GM21529 (cell line): ENCODE results near the gene DDAH1.
"Not testable (repeated sequence)": the region's sequence is repeated elsewhere in the genome, so short reads cannot be mapped to it uniquely, and the experiment has no call there.

Experiments used
- ATAC-seq: cut with Tn5 transposase; IDR thresholded peaks from one replicate; pipeline ENCODE4 v1.9.1; 2021; ENCODE audit not compliant: unreplicated experiment

Gene DDAH1

GRCh38 chr1:85471558-85471957, 6.6 kb upstream of the DDAH1 start:
- no peak for ATAC-seq

- not testable (repeated sequence) for ATAC-seq
Observed at GRCh38 chr1:85470130-85470529, 5.2 kb upstream of the DDAH1 start.

GRCh38 chr1:85467929-85468540, 3.1 kb upstream of the DDAH1 start:
- no peak for ATAC-seq

- ATAC-seq, result no peak
Observed at GRCh38 chr1:85467036-85467435, 2.1 kb upstream of the DDAH1 start.

- no peak for ATAC-seq
Observed at GRCh38 chr1:85465786-85466134, 801 bp upstream of the DDAH1 start.

- ATAC-seq, result peak; percentile 55
Observed at GRCh38 chr1:85464497-85465098, 361 bp downstream of the DDAH1 start.

GRCh38 chr1:85463731-85464496, 1.0 kb downstream of the DDAH1 start:
- no peak for ATAC-seq

- ATAC-seq, result no peak
Observed at GRCh38 chr1:85462931-85463649, 1.9 kb downstream of the DDAH1 start.

- ATAC-seq, result no peak
Observed at GRCh38 chr1:85461216-85461918, 3.6 kb downstream of the DDAH1 start.

GRCh38 chr1:85460555-85461088, 4.3 kb downstream of the DDAH1 start:
- no peak for ATAC-seq

GRCh38 chr1:85459290-85459689, 5.7 kb downstream of the DDAH1 start:
- ATAC-seq, result no peak

GRCh38 chr1:85454214-85454613, 10.7 kb downstream of the DDAH1 start:
- no peak for ATAC-seq

GRCh38 chr1:85453640-85454194, 11.2 kb downstream of the DDAH1 start:
- no peak for ATAC-seq

- no peak for ATAC-seq
Observed at GRCh38 chr1:85452948-85453347, 12.0 kb downstream of the DDAH1 start.

- no peak for ATAC-seq
Observed at GRCh38 chr1:85451236-85451830, 13.6 kb downstream of the DDAH1 start.

GRCh38 chr1:85450832-85451231, 14.1 kb downstream of the DDAH1 start:
- ATAC-seq, result no peak

- ATAC-seq, result no peak
Observed at GRCh38 chr1:85449356-85449755, 15.6 kb downstream of the DDAH1 start.

- ATAC-seq, result no peak
Observed at GRCh38 chr1:85448358-85448757, 16.6 kb downstream of the DDAH1 start.

GRCh38 chr1:85447006-85447943, 17.7 kb downstream of the DDAH1 start:
- ATAC-seq, result no peak
